Keratinocyte (primary cell): ENCODE measurements around the gene SPANXB1. TPM values are rescaled to one million over a fixed set of nuclear protein-coding genes. Genes with fewer than 3 reads are reported as not detected.

ENCODE experiments used
- DNase-seq: peaks from one replicate; pipeline ENCODE4 v3.0.0-alpha.2; 2011; ENCODE audit warnings: low read depth, missing footprints, low spot score
- FAIRE-seq: peaks from 2 replicates; lab custom pipeline; 2011; peaks lifted over from hg19 to GRCh38; lab: Jason Lieb, UNC
- H2AFZ ChIP-seq: 2 replicates; pipeline ENCODE4 v1.6.0; 2012; ENCODE audit warnings: low read length, control low read depth, inconsistent platforms; ENCODE audit not compliant: control insufficient read depth
- H3K27ac ChIP-seq: 2 replicates; pipeline ENCODE4 v1.5.1; 2011; ENCODE audit warnings: low read length; ENCODE audit not compliant: control insufficient read depth, insufficient read depth
- H3K27me3 ChIP-seq: 3 replicates; pipeline ENCODE4 v1.6.0; 2011; ENCODE audit warnings: low read length; ENCODE audit not compliant: control insufficient read depth, insufficient read depth; ENCODE audit errors: extremely low read depth
- H3K36me3 ChIP-seq, 2 experiments: 2 replicates in 1 of 2; 3 replicates in 1 of 2; pipeline ENCODE4 v1.5.1; 2011; ENCODE audit warnings: low read length in 2 of 2, mild to moderate bottlenecking in 1 of 2; ENCODE audit not compliant: control insufficient read depth in 2 of 2, insufficient read depth in 2 of 2; ENCODE audit errors: extremely low read depth in 1 of 2
- H3K4me1 ChIP-seq: 3 replicates; pipeline ENCODE4 v1.5.1; 2011; ENCODE audit warnings: low read length; ENCODE audit not compliant: control insufficient read depth, insufficient read depth; ENCODE audit errors: extremely low read depth
- H3K4me2 ChIP-seq: 3 replicates; pipeline ENCODE4 v1.6.0; 2011; ENCODE audit warnings: low read depth, low read length; ENCODE audit not compliant: control insufficient read depth, insufficient read depth; ENCODE audit errors: extremely low read depth
- H3K4me3 ChIP-seq, 3 experiments: fragments of 200-600 bp in 1 of 3; sonication (generic) in 1 of 3; 2 replicates in 2 of 3; 3 replicates in 1 of 3; pipeline ENCODE4 v1.5.1; 2011 to 2016; ENCODE audit warnings: low read length in 3 of 3, mild to moderate bottlenecking in 3 of 3, control low read depth in 2 of 3, inconsistent platforms in 1 of 3, low read depth in 1 of 3, mixed read lengths in 1 of 3, mixed run types in 1 of 3, moderate library complexity in 1 of 3; ENCODE audit not compliant: control insufficient read depth in 2 of 3, insufficient read depth in 2 of 3; ENCODE audit errors: extremely low read depth in 1 of 3
- H3K79me2 ChIP-seq: 2 replicates; pipeline ENCODE4 v1.6.0; 2012; ENCODE audit warnings: low read length; ENCODE audit not compliant: control insufficient read depth, insufficient read depth
- H3K9ac ChIP-seq: 3 replicates; pipeline ENCODE4 v1.6.0; 2011; ENCODE audit warnings: low read length; ENCODE audit not compliant: control insufficient read depth, insufficient read depth; ENCODE audit errors: extremely low read depth
- H3K9me1 ChIP-seq: 3 replicates; pipeline ENCODE4 v1.6.0; 2011; ENCODE audit warnings: low read length; ENCODE audit not compliant: control insufficient read depth, insufficient read depth; ENCODE audit errors: extremely low read depth
- H3K9me3 ChIP-seq: 2 replicates; pipeline ENCODE4 v1.5.1; 2012; ENCODE audit warnings: low read depth, low read length; ENCODE audit not compliant: control insufficient read depth
- H4K20me1 ChIP-seq: 3 replicates; pipeline ENCODE4 v1.6.0; 2011; ENCODE audit warnings: low read length; ENCODE audit not compliant: control insufficient read depth, insufficient read depth; ENCODE audit errors: extremely low read depth
- EZH2 ChIP-seq: IDR thresholded peaks from one replicate; pipeline ENCODE4 v1.6.1; 2012; ENCODE audit warnings: inconsistent platforms, mild to moderate bottlenecking, low read length, moderate library complexity
- dilution Hi-C: fragments of 300-500 bp; cut with MboI; formaldehyde crosslinking; loops from one replicate; pipeline ENCODE4 v1.7.0; 2020; ENCODE audit warnings: low sequenced_read_pairs; ENCODE audit not compliant: extremely low pct_ligation_motif_present
- polyA plus RNA-seq, 5 experiments: library from polyadenylated mRNA; depleted of rRNA in 3 of 5; stranded (reverse) in 3 of 5; stranded (forward) in 1 of 5; unstranded in 1 of 5; fragments of >200 nt; gene quantifications; 1 replicate in 1 of 5; 2 replicates in 3 of 5; 3 replicates in 1 of 5; pipeline versions ENCODE4 v1.2.1 to v1.2.3, GENCODE V29; 2011 to 2012; ENCODE audit warnings: missing spikeins in 2 of 5, low read depth in 1 of 5, low replicate concordance in 1 of 5
- TF ChIP-seq, protein P1 (sequence below), 3 experiments: IDR thresholded peaks in 1 of 3; conservative IDR thresholded peaks in 1 of 3; optimal IDR thresholded peaks in 1 of 3; 2 replicates in 2 of 3; 3 replicates in 1 of 3; pipeline versions ENCODE3 to v1.5.1; 2011; ENCODE audit warnings: low read length in 3 of 3, mild to moderate bottlenecking in 3 of 3, moderate library complexity in 2 of 3, control low read depth in 1 of 3, inconsistent platforms in 1 of 3; ENCODE audit not compliant: insufficient read depth in 2 of 3; ENCODE audit errors: extremely low read depth in 1 of 3

Gene SPANXB1
- polyA plus RNA-seq, 1 donor (not counting 4 experiments of a cell fraction or from before 2014, with no cell fraction given) = not detected

DNA sequence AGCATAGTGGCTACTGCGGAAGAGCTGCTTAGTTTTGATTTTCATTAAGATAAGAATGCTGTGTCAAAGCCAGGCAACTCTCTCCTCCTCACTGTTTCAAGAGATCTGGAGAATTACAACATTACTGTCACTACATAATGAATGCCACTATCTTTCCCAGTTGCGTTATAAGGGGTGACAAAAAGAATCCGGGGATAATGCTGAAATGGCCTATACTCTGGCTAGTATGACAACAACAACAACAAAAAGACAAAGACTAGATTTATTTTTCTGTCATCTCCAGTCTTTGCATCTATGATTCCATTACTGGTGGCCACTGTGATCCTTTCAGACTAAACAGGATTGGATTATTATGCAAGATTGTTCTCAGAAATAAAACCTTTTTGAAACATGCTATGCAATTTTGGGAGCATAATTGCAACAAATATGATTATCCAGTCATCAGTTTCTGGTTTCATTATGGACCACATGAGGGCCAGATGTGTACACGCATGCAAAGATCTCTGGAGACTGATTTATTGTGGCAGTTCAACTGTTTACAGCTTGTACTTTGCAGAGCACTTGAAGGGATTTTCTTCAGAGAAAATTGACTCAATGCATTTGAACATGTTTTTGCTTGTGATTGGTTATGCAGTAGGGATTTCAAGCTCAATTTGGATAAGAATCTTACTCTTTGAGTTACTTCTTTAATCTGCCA is 31.1 kb upstream of the SPANXB1 start:
- Histone ChIP-seq H3K9me1 (no peaks in the 10 kb centered on the region), H4K20me1 (no peaks in the 10 kb centered on the region), H2AFZ (no peak overlapping the region), H3K4me2 (no peak overlapping the region), H3K9ac (no peak overlapping the region), H3K27ac (no peak overlapping the region), H3K9me3 (no peaks in the 10 kb centered on the region), H3K4me3 (no peak overlapping the region), H3K36me3 (no peaks in the 10 kb centered on the region), H3K4me1 (no peaks in the 10 kb centered on the region), H3K27me3 (no peaks in the 10 kb centered on the region), H3K79me2 (no peaks in the 10 kb centered on the region)
- no peak for DNase-seq
- dilution Hi-C loops = no loop called here
- TF ChIP-seq, protein P1, sequence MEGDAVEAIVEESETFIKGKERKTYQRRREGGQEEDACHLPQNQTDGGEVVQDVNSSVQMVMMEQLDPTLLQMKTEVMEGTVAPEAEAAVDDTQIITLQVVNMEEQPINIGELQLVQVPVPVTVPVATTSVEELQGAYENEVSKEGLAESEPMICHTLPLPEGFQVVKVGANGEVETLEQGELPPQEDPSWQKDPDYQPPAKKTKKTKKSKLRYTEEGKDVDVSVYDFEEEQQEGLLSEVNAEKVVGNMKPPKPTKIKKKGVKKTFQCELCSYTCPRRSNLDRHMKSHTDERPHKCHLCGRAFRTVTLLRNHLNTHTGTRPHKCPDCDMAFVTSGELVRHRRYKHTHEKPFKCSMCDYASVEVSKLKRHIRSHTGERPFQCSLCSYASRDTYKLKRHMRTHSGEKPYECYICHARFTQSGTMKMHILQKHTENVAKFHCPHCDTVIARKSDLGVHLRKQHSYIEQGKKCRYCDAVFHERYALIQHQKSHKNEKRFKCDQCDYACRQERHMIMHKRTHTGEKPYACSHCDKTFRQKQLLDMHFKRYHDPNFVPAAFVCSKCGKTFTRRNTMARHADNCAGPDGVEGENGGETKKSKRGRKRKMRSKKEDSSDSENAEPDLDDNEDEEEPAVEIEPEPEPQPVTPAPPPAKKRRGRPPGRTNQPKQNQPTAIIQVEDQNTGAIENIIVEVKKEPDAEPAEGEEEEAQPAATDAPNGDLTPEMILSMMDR (optimal IDR thresholded peaks at IDR 0.05 in 1 of 3, IDR thresholded peaks at IDR 0.05 in 1 of 3, conservative IDR thresholded peaks at IDR 0.05 in 1 of 3; ENCODE audit: extremely low read depth in 1 of 3, insufficient read depth in 2 of 3, low read length in 3 of 3) = no peak
- TF ChIP-seq EZH2 = no peak
- no peak for FAIRE-seq

DNA sequence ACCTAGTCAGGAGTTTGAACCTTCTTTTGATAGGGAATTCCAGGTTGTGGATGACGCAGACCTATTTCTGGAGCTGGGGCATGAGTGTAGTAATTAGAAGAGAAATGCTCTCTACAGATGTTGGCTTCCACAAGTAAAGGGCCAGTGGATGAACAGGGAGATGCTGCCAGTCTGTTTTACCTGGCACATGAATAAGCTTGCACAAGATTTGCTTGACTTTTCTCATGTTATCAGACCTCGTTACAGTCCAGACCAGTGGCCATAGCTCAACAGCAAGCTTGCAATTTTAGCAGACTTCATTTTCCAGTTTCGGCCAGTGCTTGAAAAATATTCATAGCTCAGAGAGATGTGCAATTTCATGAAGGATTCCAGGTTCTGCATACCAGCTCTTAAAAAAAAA is 26.9 kb upstream of the SPANXB1 start:
- dilution Hi-C loops = no loop called here
- H3K27ac ChIP-seq = no peak overlapping the region
- H4K20me1 ChIP-seq = no peaks in the 10 kb centered on the region
- no peak overlapping the region for H2AFZ ChIP-seq
- H3K4me3 ChIP-seq = no peak overlapping the region
- H3K9me3 ChIP-seq = no peaks in the 10 kb centered on the region
- no peak for TF ChIP-seq EZH2
- TF ChIP-seq, protein P1 (optimal IDR thresholded peaks at IDR 0.05 in 1 of 3, IDR thresholded peaks at IDR 0.05 in 1 of 3, conservative IDR thresholded peaks at IDR 0.05 in 1 of 3; ENCODE audit: extremely low read depth in 1 of 3, insufficient read depth in 2 of 3, low read length in 3 of 3) = no peak
- no peak for DNase-seq
- H3K27me3 ChIP-seq = no peaks in the 10 kb centered on the region
- H3K9me1 ChIP-seq = no peaks in the 10 kb centered on the region
- H3K36me3 ChIP-seq = no peaks in the 10 kb centered on the region
- no peaks in the 10 kb centered on the region for H3K4me1 ChIP-seq
- no peak for FAIRE-seq
- H3K9ac ChIP-seq = no peak overlapping the region
- no peak overlapping the region for H3K4me2 ChIP-seq
- no peaks in the 10 kb centered on the region for H3K79me2 ChIP-seq
